Cardiac septum (tissue), 1 donor: ENCODE data around the gene OSBP2. TPM values are rescaled to one million over a fixed set of nuclear protein-coding genes. Genes with fewer than 3 reads are reported as not detected.
"Not testable (repeated sequence)": the region's sequence is repeated elsewhere in the genome, so short reads cannot be mapped to it uniquely, and the experiment has no call there.

Experiments used
- DNase-seq: peaks from one replicate; pipeline ENCODE4 v3.0.0-alpha.2; 2020; ENCODE audit warnings: low spot score
- intact Hi-C: fragments of 100-400 bp; cut with DNase I; formaldehyde crosslinking; loops from one replicate; pipeline ENCODE4 v1.14.0; 2022
- total RNA-seq: library from RNA; stranded (reverse); fragmentation: NEBNext Ultra II Directional; extraction: Animal tissue kit (Norgen Biotek cat#: 25700); gene quantifications from one replicate; pipeline ENCODE4 v1.2.1, GENCODE V29; 2021
- donor health status: DM: no; HTN: no; CAD: no.

Gene OSBP2
- total RNA-seq, 1 donor from 2014 or later, result 8.9 TPM

DNA sequence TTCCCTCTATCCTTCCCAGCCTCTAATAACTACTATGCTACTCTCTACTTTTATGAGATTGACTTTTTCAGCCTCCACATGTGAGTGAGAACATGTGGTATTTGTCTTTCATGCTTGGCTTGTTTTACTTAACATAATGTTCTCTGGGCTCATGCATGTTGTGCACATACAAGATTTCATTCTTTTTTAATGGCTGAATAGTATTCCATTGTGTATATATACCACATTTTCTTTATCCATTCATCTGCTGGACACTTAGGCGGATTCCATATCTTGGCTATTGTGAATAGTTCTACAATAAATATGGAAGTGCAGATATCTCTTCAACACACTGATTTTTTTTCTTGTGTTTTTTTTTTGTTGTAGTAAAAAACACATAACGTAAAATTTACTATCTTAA is 19.4 kb downstream of the OSBP2 start:
- no peak for DNase-seq
- intact Hi-C loops, result no loop called here

DNA sequence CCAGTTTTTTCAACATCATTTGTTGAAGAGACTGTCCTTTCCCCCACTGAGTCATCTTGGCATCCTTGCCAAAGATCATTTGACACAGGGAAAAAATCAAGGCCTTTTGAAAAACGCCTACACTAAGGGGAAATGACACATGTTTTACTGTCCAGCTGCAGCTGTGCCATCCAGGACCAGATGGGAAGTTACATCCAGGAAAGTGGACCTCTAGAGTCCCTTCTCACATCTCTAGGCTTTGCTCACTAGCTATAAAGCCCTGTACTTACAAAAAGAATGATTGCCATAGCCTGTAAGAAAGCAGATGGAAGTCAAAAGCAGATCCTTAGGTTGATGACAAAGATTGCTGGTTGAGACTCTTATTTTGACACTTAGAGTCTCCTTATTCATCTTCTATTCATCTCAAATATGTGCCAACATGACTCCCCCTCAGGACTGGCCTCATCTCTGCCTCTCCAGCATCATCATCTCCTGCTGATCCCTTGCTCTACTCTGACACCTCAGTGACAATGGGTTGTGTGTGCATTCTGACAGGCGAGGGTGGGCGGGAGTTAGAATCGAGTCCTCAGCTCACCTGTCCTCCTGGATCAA is 22.8 kb downstream of the OSBP2 start:
- no peak for DNase-seq
- intact Hi-C loops, result no loop called here

- intact Hi-C loops, result no loop called here
Measured at GRCh38 chr22:30717952-30718351, 23.3 kb downstream of the OSBP2 start.

GRCh38 chr22:30718491-30718890 is 23.8 kb downstream of the OSBP2 start:
- DNase-seq, result no peak
- intact Hi-C loops, result no loop called here

More at GRCh38 chr22:30717952-30718351, 23.3 kb downstream of the OSBP2 start:
- no peak for DNase-seq

- intact Hi-C loops, result no loop called here
- no peak for DNase-seq
Measured at GRCh38 chr22:30718938-30719337, 24.3 kb downstream of the OSBP2 start.

GRCh38 chr22:30720263-30720837 is 25.7 kb downstream of the OSBP2 start:
- no peak for DNase-seq
- intact Hi-C loops, result no loop called here

GRCh38 chr22:30721741-30722140 is 27.1 kb downstream of the OSBP2 start:
- intact Hi-C loops, result no loop called here

GRCh38 chr22:30728826-30729225 is 34.2 kb downstream of the OSBP2 start:
- intact Hi-C loops, result no loop called here
- no peak for DNase-seq

More at GRCh38 chr22:30721741-30722140, 27.1 kb downstream of the OSBP2 start:
- DNase-seq, result no peak

DNA sequence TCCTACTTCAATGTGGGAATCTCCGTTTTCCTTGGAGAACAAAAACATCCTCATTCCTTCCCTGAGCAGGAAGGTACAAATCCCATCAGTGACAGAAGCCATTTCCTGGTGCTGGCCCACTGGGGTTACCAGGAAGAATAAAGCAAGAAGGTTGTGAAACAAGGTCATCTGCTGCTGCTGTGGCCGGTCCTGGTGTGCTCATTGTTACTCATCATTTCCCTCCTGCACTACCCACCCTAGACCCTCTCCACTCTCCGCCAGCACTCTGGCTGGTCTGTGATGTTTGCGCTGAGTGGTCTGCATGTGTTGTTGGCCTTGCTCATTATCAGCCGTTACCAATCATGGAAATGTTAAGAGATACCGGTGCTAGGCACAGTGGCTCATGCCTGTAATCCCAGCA is 37.0 kb downstream of the OSBP2 start:
- DNase-seq, result no peak
- intact Hi-C loops, result no loop called here

- no peak for DNase-seq
- intact Hi-C loops, result no loop called here
Measured at GRCh38 chr22:30732426-30732825, 37.8 kb downstream of the OSBP2 start.

GRCh38 chr22:30733181-30733631 is 38.5 kb downstream of the OSBP2 start:
- no peak for DNase-seq
- intact Hi-C loops, result no loop called here

DNA sequence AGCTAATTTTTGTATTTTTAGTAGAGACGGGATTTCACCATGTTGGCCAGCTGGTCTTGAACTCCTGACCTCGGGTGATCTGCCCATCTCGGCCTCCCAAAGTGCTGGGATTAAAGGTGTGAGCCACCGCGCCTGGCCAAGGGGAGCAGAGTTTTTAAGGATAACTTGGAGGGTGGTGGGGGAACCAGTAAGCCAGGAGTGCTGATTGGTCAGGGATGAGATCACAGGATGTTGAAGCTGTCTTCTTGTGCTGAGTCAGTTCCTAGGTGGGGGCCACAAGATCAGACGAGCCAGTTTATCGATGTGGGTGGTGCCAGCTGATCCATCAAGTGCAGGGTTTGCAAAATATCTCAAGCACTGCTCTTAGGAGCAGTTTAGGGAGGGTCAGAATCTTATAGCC is 45.3 kb downstream of the OSBP2 start:
- DNase-seq, intact Hi-C loops: not testable (repeated sequence)

- intact Hi-C loops, DNase-seq: not testable (repeated sequence)
Measured at GRCh38 chr22:30740511-30740910, 45.8 kb downstream of the OSBP2 start.

DNA sequence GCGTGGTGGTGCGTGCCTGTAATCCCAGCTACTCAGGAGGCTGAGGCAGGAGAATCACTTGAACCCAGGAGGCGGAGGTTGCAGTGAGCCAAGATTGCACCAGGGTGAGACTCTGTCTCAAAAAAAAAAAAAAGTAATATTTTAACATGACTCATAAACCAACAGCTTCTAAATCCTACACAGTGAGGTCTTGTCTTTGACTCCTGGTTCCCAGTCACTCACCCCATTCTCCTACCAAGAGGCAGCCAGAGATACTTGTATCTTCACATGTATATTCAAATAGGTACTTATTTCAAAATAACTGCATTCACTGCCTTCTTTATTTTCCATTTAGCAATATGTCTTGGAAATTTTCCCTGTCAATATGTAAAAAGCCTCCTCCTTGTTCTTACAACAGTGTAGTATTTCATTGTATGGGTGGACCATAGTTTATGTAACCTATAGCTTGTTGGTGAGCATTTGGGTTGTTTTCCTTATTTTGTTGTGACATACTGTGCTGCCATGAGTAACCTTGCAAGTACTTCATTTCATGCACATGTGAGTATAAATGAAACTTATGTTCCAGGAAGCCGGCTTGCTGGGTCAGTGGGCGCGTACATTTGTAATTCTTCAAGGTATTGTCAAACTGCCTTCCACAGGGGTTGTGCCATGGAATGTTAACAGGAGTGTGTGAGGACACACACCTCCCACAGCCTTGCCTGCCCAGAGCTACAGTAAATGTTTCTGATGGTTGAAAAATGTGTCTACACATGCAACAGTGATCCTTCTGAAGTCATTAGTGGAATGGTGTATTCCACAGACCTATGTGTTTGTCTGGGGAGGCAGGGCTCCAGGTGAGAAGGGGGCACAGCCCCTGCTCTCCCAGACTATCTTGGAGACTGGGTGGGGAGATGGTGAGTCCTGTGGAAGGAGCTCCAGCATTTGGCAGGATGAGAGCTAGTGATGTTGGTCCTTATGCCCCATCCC is 47.9 kb downstream of the OSBP2 start:
- DNase-seq, result no peak

DNA sequence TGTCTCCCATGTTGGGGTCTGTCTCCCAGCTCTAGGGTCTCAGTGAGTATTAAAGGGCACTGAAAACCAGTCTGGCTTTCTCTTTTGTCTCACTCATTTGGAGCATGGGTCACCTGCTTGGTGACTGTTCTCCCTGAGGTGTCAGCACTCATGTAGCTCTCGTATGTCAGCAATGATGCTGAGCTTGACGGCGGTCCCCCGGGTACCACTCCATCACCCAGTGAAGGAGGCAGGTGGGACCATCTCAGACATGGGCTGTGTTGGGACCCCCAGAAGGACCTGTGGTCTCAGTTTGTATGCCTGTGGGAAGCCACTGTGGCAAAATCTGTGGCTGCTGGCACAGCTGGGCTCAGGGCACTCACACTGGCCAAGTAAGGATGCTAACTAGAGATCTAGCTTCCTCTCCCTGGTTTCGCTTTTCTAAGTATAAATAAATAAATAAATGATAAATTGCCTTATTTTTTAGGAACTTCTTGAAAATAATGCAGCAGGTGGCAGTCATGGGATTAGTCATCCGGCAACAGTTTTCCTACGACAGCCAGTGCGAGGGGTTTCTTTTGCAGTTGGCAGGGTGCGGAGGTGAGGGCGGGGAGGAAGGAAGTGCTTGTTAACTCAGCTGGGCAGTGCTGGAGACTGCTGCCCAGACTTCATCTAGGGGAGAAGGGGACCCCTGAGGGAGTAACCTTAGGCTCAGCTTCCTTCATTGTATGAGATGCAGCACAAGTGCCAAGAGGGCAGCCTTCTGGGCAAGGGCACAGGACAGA is 48.8 kb downstream of the OSBP2 start:
- no peak for DNase-seq
- intact Hi-C loops, result no loop called here

More for the DNA sequence above, 47.9 kb downstream of the OSBP2 start:
- intact Hi-C loops, result no loop called here

DNA sequence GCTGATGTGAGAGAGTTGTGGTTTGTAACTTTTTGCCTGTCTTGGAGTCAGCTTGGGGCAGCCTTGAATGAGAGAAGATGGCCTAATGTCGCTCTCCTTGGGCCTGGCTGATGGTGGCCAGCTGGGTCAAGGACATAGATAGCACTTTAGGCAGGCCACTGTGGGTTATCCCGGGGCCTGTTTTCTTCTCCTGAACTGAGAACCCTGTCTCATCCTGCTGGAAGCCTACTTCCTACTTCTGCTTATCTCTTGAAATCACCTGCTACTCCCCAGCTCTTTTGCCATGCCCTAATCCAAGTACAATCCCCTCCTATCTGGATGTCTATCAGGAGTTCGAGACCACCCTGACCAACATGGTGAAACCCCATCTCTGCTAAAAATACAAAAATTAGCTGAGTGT is 49.5 kb downstream of the OSBP2 start:
- DNase-seq, result no peak
- intact Hi-C loops, result no loop called here

- no peak for DNase-seq
- intact Hi-C loops, result no loop called here
Measured at GRCh38 chr22:30747493-30747892, 52.8 kb downstream of the OSBP2 start.

DNA sequence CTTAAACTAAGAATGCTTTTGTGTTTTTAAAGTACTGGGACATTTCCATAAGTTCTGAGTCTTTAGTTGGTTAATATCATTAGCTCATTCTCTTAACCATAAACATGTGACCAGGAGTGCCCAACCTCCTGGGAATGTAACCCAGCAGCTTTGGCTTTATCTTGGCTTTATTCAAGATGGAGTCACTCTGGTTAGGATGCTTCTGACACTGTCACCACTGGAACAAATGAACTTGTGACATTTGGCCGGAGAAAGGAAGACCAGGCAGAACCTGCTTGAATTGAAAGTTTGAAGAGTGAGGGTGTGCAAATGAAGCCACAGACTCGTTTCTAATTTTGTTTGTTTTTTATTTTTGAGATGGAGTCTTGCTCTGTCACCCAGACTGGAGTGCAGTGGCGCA is 54.6 kb downstream of the OSBP2 start:
- intact Hi-C loops, result no loop called here
- no peak for DNase-seq

GRCh38 chr22:30749849-30750248 is 55.2 kb downstream of the OSBP2 start:
- intact Hi-C loops, result no loop called here
- DNase-seq, result no peak

GRCh38 chr22:30751529-30751928 is 56.9 kb downstream of the OSBP2 start:
- intact Hi-C loops, result no loop called here
- no peak for DNase-seq
